OCI-LY7 (cell line): ENCODE results near the gene BLVRB. TPM values are rescaled to one million over a fixed set of nuclear protein-coding genes. Genes with fewer than 3 reads are reported as not detected.

Experiments used
- BruUV-seq: library from RNA; stranded (reverse); fragments of 400-500 nt; replicated peaks from 2 replicates; lab custom pipeline; 2021; lab: Mats Ljungman, UMichigan
- CTCF ChIA-PET: fragments of 300-600 bp; sonication (Branson Sonifier 250); formaldehyde crosslinking; loops from one replicate; lab custom pipeline; 2022; ENCODE audit warnings: antibody characterized with exemption; ENCODE audit not compliant: unreplicated experiment; lab: Charles Lee
- POLR2A ChIA-PET: fragments of 300-600 bp; sonication (Branson Sonifier 250); formaldehyde crosslinking; loops from one replicate; lab custom pipeline; 2022; ENCODE audit warnings: antibody characterized with exemption; lab: Charles Lee
- DNase-seq: peaks from one replicate; pipeline ENCODE4 v3.0.0-alpha.2; 2015; ENCODE audit warnings: low spot score
- H2AFZ ChIP-seq: fragments of 200-600 bp; sonication (generic), shearing (Covaris generic); 2 replicates; pipeline ENCODE4 v1.6.1; 2014; ENCODE audit warnings: mild to moderate bottlenecking, antibody characterized with exemption, low read length, moderate library complexity
- H3K27ac ChIP-seq: fragments of 200-600 bp; sonication (generic); 2 replicates; pipeline ENCODE4 v1.5.1; 2014; ENCODE audit warnings: mixed run types, low read depth, mild to moderate bottlenecking, moderate library complexity, low read length, inconsistent platforms; ENCODE audit not compliant: poor library complexity, severe bottlenecking
- H3K36me3 ChIP-seq: fragments of 200-600 bp; sonication (generic); 2 replicates; pipeline ENCODE4 v1.6.1; 2014; ENCODE audit warnings: mild to moderate bottlenecking, antibody characterized with exemption, low read length, moderate library complexity, mixed read lengths; ENCODE audit not compliant: insufficient read depth
- H3K4me1 ChIP-seq: fragments of 200-600 bp; sonication (generic); 2 replicates; pipeline ENCODE4 v1.5.1; 2014; ENCODE audit warnings: mild to moderate bottlenecking, low read length; ENCODE audit not compliant: insufficient read depth, poor library complexity, severe bottlenecking
- H3K4me2 ChIP-seq: fragments of 200-600 bp; sonication (generic); 2 replicates; pipeline ENCODE4 v1.6.1; 2014; ENCODE audit warnings: mild to moderate bottlenecking, low read length
- H3K4me3 ChIP-seq: fragments of 200-600 bp; sonication (generic); 2 replicates; pipeline ENCODE4 v1.5.1; 2014; ENCODE audit warnings: mild to moderate bottlenecking, low read depth, low read length; ENCODE audit not compliant: poor library complexity, severe bottlenecking
- H3K79me2 ChIP-seq: fragments of 200-600 bp; sonication (generic); 2 replicates; pipeline ENCODE4 v1.6.1; 2016; ENCODE audit warnings: low read depth, mild to moderate bottlenecking, low read length, moderate library complexity, mixed read lengths; ENCODE audit not compliant: insufficient read depth
- H3K9me2 ChIP-seq: fragments of 200-600 bp; sonication (generic); 2 replicates; pipeline ENCODE4 v1.6.1; 2016; ENCODE audit warnings: mild to moderate bottlenecking, low read length, mixed read lengths; ENCODE audit not compliant: insufficient read depth
- H3K9me3 ChIP-seq: fragments of 200-600 bp; sonication (generic); 2 replicates; pipeline ENCODE4 v1.6.1; 2014; ENCODE audit warnings: mild to moderate bottlenecking, mixed run types, low read length, mixed read lengths
- H4K20me1 ChIP-seq: fragments of 200-600 bp; sonication (generic); 2 replicates; pipeline ENCODE4 v1.6.1; 2014; ENCODE audit warnings: mild to moderate bottlenecking, antibody characterized with exemption, low read length, moderate library complexity, mixed read lengths; ENCODE audit not compliant: insufficient read depth
- CTCF ChIP-seq: fragments of 200-600 bp; sonication (generic); conservative IDR thresholded peaks from 2 replicates; pipeline ENCODE4 v1.5.1; 2014; ENCODE audit warnings: mild to moderate bottlenecking, antibody characterized with exemption, low read length, moderate library complexity, mixed read lengths
- EZH2phosphoT487 ChIP-seq: fragments of 200-600 bp; sonication (generic); IDR thresholded peaks from 2 replicates; pipeline ENCODE4 v1.6.1; 2018; ENCODE audit warnings: low read depth, borderline replicate concordance, mild to moderate bottlenecking, mixed run types, antibody characterized with exemption, low read length, moderate library complexity, mixed read lengths
- intact Hi-C: fragments of 100-400 bp; cut with micrococcal nuclease; formaldehyde crosslinking; loops from one replicate; pipeline ENCODE4 v1.10.0; 2022; ENCODE audit not compliant: unreplicated experiment
- total RNA-seq, 2 experiments: library from RNA; depleted of rRNA in 1 of 2; stranded (reverse); fragments of >200 nt in 1 of 2; shearing (Covaris generic) in 1 of 2; gene quantifications; 2 replicates each; pipeline ENCODE4 v1.2.3, GENCODE V29; 2014 to 2022

BLVRB gene
- total RNA-seq, 2 experiments from 2014 or later, result 45.0 to 48.5 TPM

- no peaks in the 10 kb centered on the region for H3K9me2 ChIP-seq
- H3K36me3 ChIP-seq, result peaks cover 10% of the 10 kb centered on the region; the same call in 1 of the 2 replicates
- H3K9me3 ChIP-seq, result no peaks in the 10 kb centered on the region
- peak within 1 kb of the TSS; percentile 61 for H3K27ac ChIP-seq
- ChIA-PET POLR2A (interaction anchor here (0.6 to 2.3 kb wide), 9 partner anchors 10 to 195 kb away, joined by 3 to 8 read pairs (median 5); no protein-coding TSS in a partner anchor), CTCF (interaction anchor here (0.5 to 1.8 kb wide), 2 partner anchors 15 to 210 kb away, joined by 3 to 5 read pairs; no protein-coding TSS in a partner anchor)
- H3K4me3 ChIP-seq, result peak within 1 kb of the TSS; percentile 84
- peak within 1 kb of the TSS; percentile 59 for H2AFZ ChIP-seq
- peak; percentile 99 for DNase-seq
- H4K20me1 ChIP-seq, result no peaks in the 10 kb centered on the region
- intact Hi-C loops, result loop anchor here (1.0 to 10.0 kb wide), 2 partner anchors 18 to 141 kb away; partner anchors contain the start of gene AKT2
- TF ChIP-seq CTCF (peak; percentile 88), EZH2phosphoT487 (no peak)
- peaks cover 11% of the 10 kb centered on the region; the same call in 1 of the 2 replicates for H3K79me2 ChIP-seq
- peaks cover 20% of the 10 kb centered on the region for H3K4me1 ChIP-seq
- BruUV-seq, result no TSS peak
- peak within 1 kb of the TSS; percentile 91 for H3K4me2 ChIP-seq
Measured at GRCh38 chr19:40425450-40426287, 39.9 kb downstream of the BLVRB start, which contains the start of gene SERTAD1. Gene SERTAD1, minus strand, starts transcription at chr19:40425992. Its CDS starts 2,446 bp downstream, at chr19:40423546.

- TSS peak; percentile 69 for BruUV-seq
- H3K79me2 ChIP-seq, result peaks cover 11% of the 10 kb centered on the region; the same call in 1 of the 2 replicates
- peak overlapping the region; percentile 59; the same call in 1 of the 2 replicates for H2AFZ ChIP-seq
- CTCF ChIA-PET, result interaction anchor here (1.8 kb wide), 1 partner anchor 14 kb away, joined by 5 read pairs; no protein-coding TSS in a partner anchor
- no peaks in the 10 kb centered on the region for H4K20me1 ChIP-seq
- TF ChIP-seq EZH2phosphoT487, result no peak
- TF ChIP-seq CTCF, result no peak
- no peaks in the 10 kb centered on the region for H3K9me2 ChIP-seq
- H3K4me1 ChIP-seq, result peaks cover 20% of the 10 kb centered on the region
- H3K4me2 ChIP-seq, result peak overlapping the region; percentile 90
- DNase-seq, result no peak
- intact Hi-C loops, result loop anchor here (1.0 to 10.0 kb wide), 2 partner anchors 18 to 140 kb away; partner anchors contain the start of gene AKT2
- peaks cover 10% of the 10 kb centered on the region; the same call in 1 of the 2 replicates for H3K36me3 ChIP-seq
- peak overlapping the region; percentile 84 for H3K4me3 ChIP-seq
- peak overlapping the region; percentile 61 for H3K27ac ChIP-seq
- H3K9me3 ChIP-seq, result no peaks in the 10 kb centered on the region
- POLR2A ChIA-PET, result interaction anchor here (0.5 to 2.2 kb wide), 5 partner anchors 11 to 993 kb away, joined by 3 to 8 read pairs (median 4); partner anchors contain the start of genes C19orf47 and PLD3
Measured at GRCh38 chr19:40424637-40425449, 40.7 kb downstream of the BLVRB start.
